GM12878 (cell line): ENCODE data around the gene C20orf202. TPM values are rescaled to one million over a fixed set of nuclear protein-coding genes. Genes with fewer than 3 reads are reported as not detected.
A peak's percentile ranks its signal among the peaks of the same experiment; 100 is the strongest.

ENCODE experiments used
- ATAC-seq: fragments of 200-7000 bp; cut with Tn5 transposase; 3 replicates; pipeline ENCODE4 v1.9.1; 2020; ENCODE audit warnings: mild to moderate bottlenecking, moderate library complexity
- BruUV-seq: library from RNA; stranded (reverse); fragments of 400-500 nt; replicated peaks from 2 replicates; lab custom pipeline; 2021; lab: Mats Ljungman, UMichigan
- CTCF ChIA-PET: fragments of 300-600 bp; sonication (Branson Sonifier 250); formaldehyde crosslinking; extraction: SDS; loops from one replicate; lab custom pipeline; 2021; ENCODE audit warnings: inconsistent platforms; lab: Yijun Ruan, JAX
- POLR2A ChIA-PET: fragments of 350-600 bp; formaldehyde crosslinking; extraction: SDS; loops from one replicate; lab custom pipeline; 2021; ENCODE audit warnings: inconsistent platforms; lab: Charles Lee
- RAD21 ChIA-PET: fragments of 300-600 bp; sonication (Branson Sonifier 250); formaldehyde crosslinking; loops from one replicate; lab custom pipeline; 2023; ENCODE audit warnings: antibody characterized with exemption; ENCODE audit not compliant: unreplicated experiment; lab: Charles Lee
- SMC1A ChIA-PET: fragments of 300-600 bp; sonication (Branson Sonifier 250); formaldehyde crosslinking; loops from one replicate; lab custom pipeline; 2023; ENCODE audit not compliant: unreplicated experiment, uncharacterized antibody; lab: Charles Lee
- DNase-seq: peaks from one replicate; pipeline ENCODE4 v3.0.0-alpha.2; 2011; ENCODE audit warnings: low read depth, low spot score
- FAIRE-seq: peaks from 3 replicates; lab custom pipeline; 2011; peaks lifted over from hg19 to GRCh38; lab: Jason Lieb, UNC
- H2AFZ ChIP-seq: 2 replicates; pipeline ENCODE4 v1.6.0; 2011; ENCODE audit warnings: low read depth, low read length, control low read depth; ENCODE audit not compliant: control insufficient read depth
- H3K27ac ChIP-seq: 2 replicates; pipeline ENCODE4 v1.5.1; 2011; ENCODE audit warnings: control low read depth; ENCODE audit not compliant: control insufficient read depth, insufficient read depth
- H3K27me3 ChIP-seq, 2 experiments: replicated peaks in 1 of 2; 2 replicates each; pipeline versions ENCODE4 v1.6.0 to v1.6.1; 2011; ENCODE audit warnings: low read length in 1 of 2; ENCODE audit not compliant: control insufficient read depth in 2 of 2, insufficient read depth in 2 of 2
- H3K36me3 ChIP-seq, 2 experiments: 2 replicates each; pipeline ENCODE4 v1.5.1; 2011; ENCODE audit warnings: low read length in 1 of 2; ENCODE audit not compliant: control insufficient read depth in 2 of 2, insufficient read depth in 2 of 2
- H3K4me1 ChIP-seq: 2 replicates; pipeline ENCODE4 v1.6.1; 2011; ENCODE audit warnings: mild to moderate bottlenecking, low read length, moderate library complexity, mixed read lengths; ENCODE audit not compliant: control insufficient read depth, insufficient read depth
- H3K4me2 ChIP-seq: 2 replicates; pipeline ENCODE4 v1.6.0; 2011; ENCODE audit warnings: control low read depth; ENCODE audit not compliant: control insufficient read depth, insufficient read depth
- H3K4me3 ChIP-seq: fragments of 200-600 bp; sonication (generic); 2 replicates; pipeline ENCODE4 v1.5.1; 2016
- H3K79me2 ChIP-seq: 2 replicates; pipeline ENCODE4 v1.6.0; 2011; ENCODE audit warnings: low read length; ENCODE audit not compliant: control insufficient read depth, insufficient read depth
- H3K9ac ChIP-seq: 2 replicates; pipeline ENCODE4 v1.8.0; 2011; ENCODE audit warnings: low read length, control low read depth, mixed read lengths; ENCODE audit not compliant: control insufficient read depth, insufficient read depth
- H3K9me3 ChIP-seq: replicated peaks from 3 replicates; pipeline ENCODE4 v1.5.1; 2011; ENCODE audit warnings: mild to moderate bottlenecking, low read length; ENCODE audit not compliant: control insufficient read depth, insufficient read depth
- H4K20me1 ChIP-seq: 2 replicates; pipeline ENCODE4 v1.6.0; 2011; ENCODE audit not compliant: control insufficient read depth, insufficient read depth
- ATF7 ChIP-seq: fragments of 450-650 bp; IDR thresholded peaks from 2 replicates; pipeline ENCODE4 v1.6.1; 2016; ENCODE audit warnings: low read depth, mild to moderate bottlenecking
- BCL3 ChIP-seq: IDR thresholded peaks from 2 replicates; pipeline ENCODE4 v1.6.1; 2011; ENCODE audit warnings: borderline replicate concordance, low read depth, mild to moderate bottlenecking, moderate library complexity, low read length; ENCODE audit not compliant: insufficient read depth, poor library complexity, severe bottlenecking
- BHLHE40 ChIP-seq, 2 experiments: fragments of 450-650 bp in 1 of 2; IDR thresholded peaks; 2 replicates each; pipeline ENCODE4 v1.6.1; 2011 to 2017; ENCODE audit warnings: low read depth in 2 of 2, borderline replicate concordance in 1 of 2, improper control_type of control experiment in 1 of 2, low read length in 1 of 2, mild to moderate bottlenecking in 1 of 2
- CEBPB ChIP-seq, 2 experiments: fragments of 150-350 bp in 1 of 2; IDR thresholded peaks; 2 replicates each; pipeline ENCODE4 v1.6.1; 2012 to 2014; ENCODE audit warnings: low read depth in 2 of 2, low read length in 2 of 2, borderline replicate concordance in 1 of 2, inconsistent platforms in 1 of 2
- EP300 ChIP-seq, 2 experiments: fragments of 150-350 bp in 1 of 2; IDR thresholded peaks; 2 replicates each; pipeline ENCODE4 v1.6.1; 2011 to 2012; ENCODE audit warnings: low read depth in 2 of 2, low read length in 2 of 2, borderline replicate concordance in 1 of 2, improper control_type of control experiment in 1 of 2, inconsistent platforms in 1 of 2; ENCODE audit not compliant: control insufficient read depth in 1 of 2
- FOS ChIP-seq: IDR thresholded peaks from 3 replicates; pipeline ENCODE4 v1.6.1; 2011; ENCODE audit warnings: borderline replicate concordance; ENCODE audit not compliant: insufficient read length; ENCODE audit errors: extremely low read depth
- GABPA ChIP-seq: IDR thresholded peaks from 2 replicates; pipeline ENCODE4 v1.6.1; 2014; ENCODE audit warnings: antibody characterized with exemption, low read depth, mild to moderate bottlenecking, inconsistent platforms
- GATAD2B ChIP-seq: fragments of 450-650 bp; conservative IDR thresholded peaks from 2 replicates; pipeline ENCODE4 v1.6.1; 2017; ENCODE audit warnings: low read depth, mild to moderate bottlenecking, moderate library complexity
- HDAC6 ChIP-seq: fragments of 200-600 bp; sonication (generic); IDR thresholded peaks from one replicate; pipeline ENCODE4 v1.8.0; 2017; ENCODE audit warnings: antibody characterized with exemption; ENCODE audit not compliant: unreplicated experiment
- JUND ChIP-seq: IDR thresholded peaks from 2 replicates; pipeline ENCODE4 v1.6.1; 2012; ENCODE audit warnings: low read depth, mild to moderate bottlenecking, low read length, improper control_type of control experiment, moderate library complexity
- MEF2B ChIP-seq: fragments of 450-650 bp; IDR thresholded peaks from 2 replicates; pipeline ENCODE4 v1.6.1; 2018; ENCODE audit warnings: mild to moderate bottlenecking, moderate library complexity; ENCODE audit not compliant: partially characterized antibody, poor library complexity, severe bottlenecking
- NBN ChIP-seq: fragments of 450-650 bp; IDR thresholded peaks from 2 replicates; pipeline ENCODE4 v1.6.1; 2016
- NFYA ChIP-seq: IDR thresholded peaks from 2 replicates; pipeline ENCODE4 v1.6.1; 2011; ENCODE audit warnings: low read depth, mild to moderate bottlenecking, low read length, improper control_type of control experiment, borderline replicate concordance
- PAX5 ChIP-seq: IDR thresholded peaks from 2 replicates; pipeline ENCODE4 v1.6.1; 2011; ENCODE audit warnings: low read depth, low read length, borderline replicate concordance
- TBL1XR1 ChIP-seq: IDR thresholded peaks from 2 replicates; pipeline ENCODE4 v1.6.1; 2012; ENCODE audit warnings: low read depth, low read length, improper control_type of control experiment
- ZNF207 ChIP-seq: fragments of 450-650 bp; IDR thresholded peaks from 2 replicates; pipeline ENCODE4 v1.6.1; 2014; ENCODE audit warnings: antibody characterized with exemption, mild to moderate bottlenecking, borderline replicate concordance
- ZNF384 ChIP-seq: IDR thresholded peaks from 2 replicates; pipeline ENCODE4 v1.6.1; 2012; ENCODE audit warnings: low read depth, mild to moderate bottlenecking, low read length, improper control_type of control experiment, borderline replicate concordance
- WGBS: methylation state at CpG from one replicate; pipeline ENCODE4 v1.1.6; 2016; ENCODE audit warnings: low lambda C conversion rate; ENCODE audit not compliant: insufficient replicate concordance, insufficient coverage; ENCODE audit errors: missing lambda C conversion rate; 5-methylcytosine and 5-hydroxymethylcytosine counted together
- in situ Hi-C: fragments of 300-500 bp; cut with MboI; formaldehyde crosslinking; loops from 9 replicates; pipeline ENCODE4 v1.14.3; 2018; ENCODE audit warnings: mixed read lengths
- intact Hi-C: fragments of 100-400 bp; cut with micrococcal nuclease; formaldehyde crosslinking; loops from one replicate; pipeline ENCODE4 v1.14.2; 2022; ENCODE audit not compliant: unreplicated experiment
- polyA plus RNA-seq, 11 experiments: library from polyadenylated mRNA; depleted of rRNA in 4 of 11; unstranded in 6 of 11; stranded (reverse) in 5 of 11; fragments of >200 nt; fragmentation: Nextera tagmentation in 4 of 11; fragmentation: Illumina TruSeq in 1 of 11; extraction: Ambion mirVana in 4 of 11; extraction: Trizol in 1 of 11; gene quantifications; 1 replicate in 1 of 11; 2 replicates in 10 of 11; pipeline versions ENCODE4 v1.2.1 to v1.2.3, GENCODE V29; 2011 to 2016; ENCODE audit warnings: inconsistent platforms in 2 of 11, missing spikeins in 2 of 11, low read depth in 1 of 11
- total RNA-seq, 4 experiments: library from RNA; depleted of rRNA in 3 of 4; stranded (reverse); fragments of >200 nt in 3 of 4; fragmentation: Illumina TruSeq in 1 of 4; extraction: Trizol in 1 of 4; gene quantifications; 2 replicates each; pipeline versions ENCODE4 v1.2.1 to v1.2.3, GENCODE V29; 2013 to 2021

C20orf202 gene
- total and polyA plus RNA-seq, 10 of the 15 experiments (the other 5 are each of a cell fraction or from before 2014, with no cell fraction given) = 0.04 TPM; not detected in 8

- Histone ChIP-seq H3K27ac (no peak overlapping the region), H2AFZ (no peak overlapping the region), H3K36me3 (peaks cover 21 to 47% of the 10 kb centered on the region in 2 experiments), H3K79me2 (no peaks in the 10 kb centered on the region), H3K9me3 (no peaks in the 10 kb centered on the region), H3K4me2 (peak overlapping the region; percentile 26), H4K20me1 (no peaks in the 10 kb centered on the region), H3K27me3 (no peaks in the 10 kb centered on the region), H3K9ac (no peak overlapping the region), H3K4me3 (no peak overlapping the region), H3K4me1 (peaks cover 7% of the 10 kb centered on the region; the same call in 1 of the 2 replicates)
- 47% methylated on average over 2 of the region's 2 CpGs for WGBS
- ChIA-PET RAD21 (no interaction called here), CTCF (no interaction called here), SMC1A (no interaction called here), POLR2A (no interaction called here)
- peak; percentile 18 for FAIRE-seq
- no peak for DNase-seq
- no peak for TF ChIP-seq ZNF384
- no peak for TF ChIP-seq PAX5
- TF ChIP-seq FOS = no peak
- no peak for TF ChIP-seq ZNF207
- TF ChIP-seq GABPA = no peak
- no peak for TF ChIP-seq BHLHE40 (IDR thresholded peaks at IDR 0.05; ENCODE audit: borderline replicate concordance in 1 of 2, low read depth in 2 of 2, low read length in 1 of 2)
- TF ChIP-seq CEBPB (IDR thresholded peaks at IDR 0.05; ENCODE audit: borderline replicate concordance in 1 of 2, low read depth in 2 of 2, low read length in 2 of 2) = no peak
- in situ Hi-C loops (no loop called here), intact Hi-C loops (no loop called here)
- BruUV-seq = no TSS peak
- ATAC-seq = no peak
These were observed 39.6 kb upstream of the C20orf202 start for GRCh38 chr20:1163653-1164052.

GRCh38 chr20:1164871-1165270, 38.4 kb upstream of the C20orf202 start:
- Histone ChIP-seq H3K9me3 (no peaks in the 10 kb centered on the region), H2AFZ (no peak overlapping the region), H4K20me1 (no peaks in the 10 kb centered on the region), H3K9ac (no peak overlapping the region), H3K36me3 (peaks cover 24 to 54% of the 10 kb centered on the region in 2 experiments), H3K79me2 (no peaks in the 10 kb centered on the region), H3K4me2 (no peak overlapping the region), H3K27ac (no peak overlapping the region), H3K4me1 (peaks cover 7% of the 10 kb centered on the region; the same call in 1 of the 2 replicates), H3K4me3 (no peak overlapping the region), H3K27me3 (no peaks in the 10 kb centered on the region)
- intact Hi-C loops = no loop called here
- BruUV-seq = TSS peak; percentile 41
- no peak for FAIRE-seq
- WGBS = 96% methylated on average over 7 of the region's 7 CpGs
- CTCF ChIA-PET = no interaction called here
- no peak for ATAC-seq
- in situ Hi-C loops = no loop called here
- RAD21 ChIA-PET = no interaction called here
- SMC1A ChIA-PET = no interaction called here
- DNase-seq = no peak
- POLR2A ChIA-PET = no interaction called here
- TF ChIP-seq BCL3 (no peak), MEF2B (no peak), EP300 (IDR thresholded peaks at IDR 0.05; ENCODE audit: borderline replicate concordance in 1 of 2, control insufficient read depth in 1 of 2, low read depth in 2 of 2, low read length in 2 of 2) (no peak), NFYA (no peak), TBL1XR1 (no peak), JUND (no peak), GATAD2B (no peak), HDAC6 (no peak), NBN (no peak), ATF7 (no peak)
